ENCODE measurements around the gene JADE2. TPM values are rescaled to one million over a fixed set of nuclear protein-coding genes. Genes with fewer than 3 reads are reported as not detected.

JADE2 gene
- total and polyA plus RNA-seq, 2 of the 8 experiments (the other 6 are each of a cell fraction or from before 2014, with no cell fraction given): 19.2 to 55.8 TPM

DNA sequence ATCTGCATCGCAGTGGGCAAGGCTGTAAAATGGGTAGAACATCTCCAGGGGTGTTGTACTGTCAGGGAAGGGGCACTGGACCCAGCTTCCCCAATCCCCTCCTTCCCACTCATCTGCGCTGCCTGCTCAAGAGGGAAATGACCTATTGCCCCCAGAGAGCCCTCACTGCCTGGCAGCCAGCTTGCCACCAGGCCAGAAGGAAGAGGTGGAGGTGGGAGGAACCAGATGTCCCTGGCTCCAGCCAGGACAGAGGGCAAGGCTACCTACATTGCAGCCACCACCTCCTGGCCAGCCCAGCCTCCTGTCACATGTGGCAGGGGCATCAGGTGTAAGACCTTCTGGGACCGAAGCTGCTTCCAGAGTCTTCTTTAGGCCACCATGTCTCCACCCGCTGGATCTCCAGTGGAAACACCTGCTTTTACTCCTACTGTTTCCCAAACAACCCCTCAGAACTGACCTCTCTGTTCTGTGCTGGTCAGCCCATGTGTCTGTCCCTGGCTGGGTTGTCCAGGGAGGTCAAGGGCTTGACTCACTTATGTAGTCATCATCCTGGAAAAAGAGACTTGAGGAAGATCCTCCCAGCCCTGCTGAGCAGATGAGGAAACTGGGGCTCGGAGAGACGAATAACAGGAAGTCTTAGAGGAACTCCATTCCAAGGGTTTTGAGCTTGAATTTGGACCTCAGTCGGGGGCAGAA is 42.3 kb downstream of the JADE2 start (continued):
- TF ChIP-seq POLR2A (IDR thresholded peaks at IDR 0.05; ENCODE audit: control extremely low read depth in 1 of 2, low read depth in 2 of 2, low read length in 2 of 2) (no peak), FOSL1 (IDR thresholded peaks at IDR 0.05; ENCODE audit: insufficient read depth, low read depth, low read length) (no peak), CBX8 (IDR thresholded peaks at IDR 0.05; ENCODE audit: borderline replicate concordance, low read depth, low read length) (no peak), SAP30 (IDR thresholded peaks at IDR 0.05; ENCODE audit: insufficient read depth, insufficient replicate concordance, low read length) (no peak)
- TF ChIP-seq, protein P1, sequence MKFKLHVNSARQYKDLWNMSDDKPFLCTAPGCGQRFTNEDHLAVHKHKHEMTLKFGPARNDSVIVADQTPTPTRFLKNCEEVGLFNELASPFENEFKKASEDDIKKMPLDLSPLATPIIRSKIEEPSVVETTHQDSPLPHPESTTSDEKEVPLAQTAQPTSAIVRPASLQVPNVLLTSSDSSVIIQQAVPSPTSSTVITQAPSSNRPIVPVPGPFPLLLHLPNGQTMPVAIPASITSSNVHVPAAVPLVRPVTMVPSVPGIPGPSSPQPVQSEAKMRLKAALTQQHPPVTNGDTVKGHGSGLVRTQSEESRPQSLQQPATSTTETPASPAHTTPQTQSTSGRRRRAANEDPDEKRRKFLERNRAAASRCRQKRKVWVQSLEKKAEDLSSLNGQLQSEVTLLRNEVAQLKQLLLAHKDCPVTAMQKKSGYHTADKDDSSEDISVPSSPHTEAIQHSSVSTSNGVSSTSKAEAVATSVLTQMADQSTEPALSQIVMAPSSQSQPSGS (IDR thresholded peaks at IDR 0.05; ENCODE audit: low read length): no peak
- TF ChIP-seq, protein P2, sequence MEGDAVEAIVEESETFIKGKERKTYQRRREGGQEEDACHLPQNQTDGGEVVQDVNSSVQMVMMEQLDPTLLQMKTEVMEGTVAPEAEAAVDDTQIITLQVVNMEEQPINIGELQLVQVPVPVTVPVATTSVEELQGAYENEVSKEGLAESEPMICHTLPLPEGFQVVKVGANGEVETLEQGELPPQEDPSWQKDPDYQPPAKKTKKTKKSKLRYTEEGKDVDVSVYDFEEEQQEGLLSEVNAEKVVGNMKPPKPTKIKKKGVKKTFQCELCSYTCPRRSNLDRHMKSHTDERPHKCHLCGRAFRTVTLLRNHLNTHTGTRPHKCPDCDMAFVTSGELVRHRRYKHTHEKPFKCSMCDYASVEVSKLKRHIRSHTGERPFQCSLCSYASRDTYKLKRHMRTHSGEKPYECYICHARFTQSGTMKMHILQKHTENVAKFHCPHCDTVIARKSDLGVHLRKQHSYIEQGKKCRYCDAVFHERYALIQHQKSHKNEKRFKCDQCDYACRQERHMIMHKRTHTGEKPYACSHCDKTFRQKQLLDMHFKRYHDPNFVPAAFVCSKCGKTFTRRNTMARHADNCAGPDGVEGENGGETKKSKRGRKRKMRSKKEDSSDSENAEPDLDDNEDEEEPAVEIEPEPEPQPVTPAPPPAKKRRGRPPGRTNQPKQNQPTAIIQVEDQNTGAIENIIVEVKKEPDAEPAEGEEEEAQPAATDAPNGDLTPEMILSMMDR (IDR thresholded peaks at IDR 0.05; ENCODE audit: control extremely low read depth in 1 of 3, insufficient read depth in 1 of 3, low read depth in 1 of 3, low read length in 3 of 3): no peak

All from H1 (cell line).